GM23338 (cell line): ENCODE data around the gene MAMLD1. TPM values are rescaled to one million over a fixed set of nuclear protein-coding genes. Genes with fewer than 3 reads are reported as not detected.

ENCODE experiments used
- ATAC-seq: fragments of 200-7000 bp; cut with Tn5 transposase; 3 replicates; pipeline ENCODE4 v1.9.1; 2020
- DNase-seq: peaks from one replicate; pipeline ENCODE4 v3.0.0-alpha.2; 2015; ENCODE audit warnings: low spot score
- H2AFZ ChIP-seq: fragments of 200-600 bp; sonication (generic); 2 replicates; pipeline ENCODE4 v1.8.0; 2016; ENCODE audit warnings: antibody characterized with exemption, mild to moderate bottlenecking, moderate library complexity
- H3F3A ChIP-seq: fragments of 200-600 bp; sonication (generic); replicated peaks from 2 replicates; pipeline ENCODE4 v1.8.0; 2017; ENCODE audit warnings: antibody characterized with exemption, mixed run types, low read depth
- H3K27ac ChIP-seq: fragments of 200-600 bp; sonication (generic); 2 replicates; pipeline ENCODE4 v1.6.1; 2016; ENCODE audit warnings: low read depth
- H3K27me3 ChIP-seq: fragments of 200-600 bp; sonication (generic); 2 replicates; pipeline ENCODE4 v1.8.0; 2016; ENCODE audit warnings: mild to moderate bottlenecking, mixed run types, moderate library complexity; ENCODE audit not compliant: insufficient read depth
- H3K36me3 ChIP-seq: fragments of 200-600 bp; sonication (generic); 2 replicates; pipeline ENCODE4 v1.8.0; 2016; ENCODE audit warnings: mild to moderate bottlenecking; ENCODE audit not compliant: insufficient read depth
- H3K4me1 ChIP-seq: fragments of 200-600 bp; sonication (generic); 2 replicates; pipeline ENCODE4 v1.8.0; 2016; ENCODE audit warnings: mild to moderate bottlenecking, moderate library complexity; ENCODE audit not compliant: insufficient read depth
- H3K4me2 ChIP-seq: fragments of 200-600 bp; sonication (generic); 2 replicates; pipeline ENCODE4 v1.7.1; 2017; ENCODE audit warnings: mixed run types
- H3K4me3 ChIP-seq: fragments of 200-600 bp; sonication (generic); 2 replicates; pipeline ENCODE4 v1.6.1; 2016; ENCODE audit warnings: mixed run types
- H3K79me2 ChIP-seq: fragments of 200-600 bp; sonication (generic); replicated peaks from 2 replicates; pipeline ENCODE4 v1.8.0; 2017; ENCODE audit warnings: mild to moderate bottlenecking; ENCODE audit not compliant: insufficient read depth
- H3K9me2 ChIP-seq: fragments of 200-600 bp; sonication (generic); 2 replicates; pipeline ENCODE4 v1.8.0; 2017; ENCODE audit not compliant: insufficient read depth
- H4K20me1 ChIP-seq: fragments of 200-600 bp; sonication (generic); replicated peaks from 2 replicates; pipeline ENCODE4 v1.8.0; 2017; ENCODE audit warnings: mild to moderate bottlenecking; ENCODE audit not compliant: insufficient read depth
- H3K27ac Mint-ChIP-seq: 2 replicates; pipeline ENCODE4 v1.8.0; 2020; ENCODE audit warnings: inconsistent platforms, mild to moderate bottlenecking, moderate library complexity, mixed read lengths
- H3K27me3 Mint-ChIP-seq: 3 replicates; pipeline ENCODE4 v1.8.0; 2022; ENCODE audit warnings: low read depth, mild to moderate bottlenecking, moderate library complexity, mixed read lengths, inconsistent platforms; ENCODE audit not compliant: insufficient read depth, poor library complexity
- H3K36me3 Mint-ChIP-seq: 3 replicates; pipeline ENCODE4 v1.8.0; 2021; ENCODE audit warnings: low read depth, mild to moderate bottlenecking, inconsistent platforms, moderate library complexity, mixed read lengths
- H3K4me1 Mint-ChIP-seq: 3 replicates; pipeline ENCODE4 v1.8.0; 2020; ENCODE audit warnings: mild to moderate bottlenecking, inconsistent platforms, mixed read lengths
- H3K4me3 Mint-ChIP-seq: 3 replicates; pipeline ENCODE4 v1.8.0; 2021; ENCODE audit warnings: moderate library complexity, mild to moderate bottlenecking, inconsistent platforms, mixed read lengths
- H3K9me3 Mint-ChIP-seq: 3 replicates; pipeline ENCODE4 v1.8.0; 2020; ENCODE audit warnings: moderate library complexity, mild to moderate bottlenecking, inconsistent platforms, mixed read lengths
- CREB1 ChIP-seq: fragments of 250-450 bp; sonication (Bioruptor Pico); IDR thresholded peaks from 2 replicates; pipeline ENCODE4 v1.5.0; 2020; ENCODE audit warnings: low read depth, mild to moderate bottlenecking, moderate library complexity
- EZH2 ChIP-seq: fragments of 200-600 bp; sonication (generic); IDR thresholded peaks from one replicate; pipeline ENCODE4 v1.8.0; 2017; ENCODE audit warnings: antibody characterized with exemption, mild to moderate bottlenecking, low read depth; ENCODE audit not compliant: unreplicated experiment
- EZH2phosphoT487 ChIP-seq: fragments of 200-600 bp; sonication (generic); IDR thresholded peaks from one replicate; pipeline ENCODE4 v1.8.1; 2018; ENCODE audit warnings: antibody characterized with exemption; ENCODE audit not compliant: unreplicated experiment
- JUNB ChIP-seq: IDR thresholded peaks from one replicate; pipeline ENCODE4 v1.6.1; 2016; ENCODE audit warnings: antibody characterized with exemption; ENCODE audit not compliant: unreplicated experiment
- NANOG ChIP-seq: IDR thresholded peaks from 2 replicates; pipeline ENCODE4 v1.6.1; 2016; ENCODE audit warnings: antibody characterized with exemption, borderline replicate concordance
- POLR2AphosphoS5 ChIP-seq: IDR thresholded peaks from 2 replicates; pipeline ENCODE4 v1.6.1; 2016; ENCODE audit warnings: antibody characterized with exemption, low read depth
- STAT1 ChIP-seq: IDR thresholded peaks from one replicate; pipeline ENCODE4 v1.6.1; 2016; ENCODE audit warnings: antibody characterized with exemption; ENCODE audit not compliant: unreplicated experiment
- ZNF114 ChIP-seq: fragments of 250-450 bp; sonication (Bioruptor Pico); IDR thresholded peaks from 2 replicates; pipeline ENCODE4 v1.5.0; 2020; ENCODE audit warnings: mild to moderate bottlenecking, moderate library complexity
- ZNF331 ChIP-seq: fragments of 250-450 bp; sonication (Bioruptor Pico); IDR thresholded peaks from 2 replicates; pipeline ENCODE4 v1.5.0; 2020; ENCODE audit warnings: low read depth, mild to moderate bottlenecking, moderate library complexity
- polyA plus RNA-seq: library from polyadenylated mRNA; unstranded; fragments of >200 nt; fragmentation: Nextera tagmentation; extraction: Ambion mirVana; gene quantifications from 2 replicates; pipeline ENCODE4 v1.2.1, GENCODE V29; 2016
- total RNA-seq: library from RNA; depleted of rRNA; stranded (reverse); fragments of >200 nt; shearing (Covaris generic); gene quantifications from 2 replicates; pipeline ENCODE4 v1.2.3, GENCODE V29; 2014
- TF ChIP-seq, protein P1 (sequence below), 2 experiments: fragments of 200-600 bp in 1 of 2; sonication (generic) in 1 of 2; conservative IDR thresholded peaks; 2 replicates each; pipeline versions ENCODE4 v1.5.1 to v1.6.1; 2016 to 2017; ENCODE audit warnings: antibody characterized with exemption in 2 of 2, low read depth in 2 of 2, mild to moderate bottlenecking in 2 of 2, moderate library complexity in 1 of 2
- TF ChIP-seq, protein P2 (sequence below): IDR thresholded peaks from one replicate; pipeline ENCODE4 v1.6.1; 2018; ENCODE audit warnings: antibody characterized with exemption; ENCODE audit not compliant: unreplicated experiment
- TF ChIP-seq, protein P3 (sequence below): IDR thresholded peaks from 2 replicates; pipeline ENCODE4 v1.6.1; 2016; ENCODE audit warnings: antibody characterized with exemption

Gene MAMLD1
- total and polyA plus RNA-seq, 2 experiments from 2014 or later: 0.13 to 0.21 TPM

- TF ChIP-seq CREB1 (CRISPR knock-in tag) (no peak), ZNF114 (no peak), POLR2AphosphoS5 (no peak)
These were observed 29.0 kb upstream of the MAMLD1 start (continued) for GRCh38 chrX:150334100-150334499.

DNA sequence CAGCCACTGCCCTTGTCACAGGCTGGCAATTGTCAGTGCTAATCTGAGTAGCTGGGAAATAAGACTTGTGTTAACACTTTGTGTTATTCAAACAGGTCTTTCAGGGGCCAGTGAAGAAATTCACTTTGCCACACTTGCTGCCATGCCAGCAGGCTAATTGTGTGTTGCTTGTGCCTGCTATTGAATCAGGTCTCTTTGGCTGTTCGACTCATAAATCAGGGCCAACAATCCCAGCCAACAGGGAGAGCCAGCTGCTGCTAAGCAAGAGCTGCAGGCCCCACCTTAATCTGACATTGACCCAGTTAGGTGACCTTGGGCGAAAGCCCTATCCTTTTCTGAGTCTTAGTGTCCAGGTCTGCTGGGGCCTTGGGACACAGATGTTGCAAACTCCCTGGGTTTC, 28.1 kb upstream of the MAMLD1 start:
- DNase-seq: no peak
- H3K36me3 Mint-ChIP-seq: no peaks in the 10 kb centered on the region
- no peaks in the 10 kb centered on the region for H3K9me3 Mint-ChIP-seq
- H3K27me3 Mint-ChIP-seq: peaks cover 2% of the 10 kb centered on the region
- no peaks in the 10 kb centered on the region; the same call in 2 of the 3 replicates for H3K4me1 Mint-ChIP-seq
- ATAC-seq: no peak
- no peaks in the 10 kb centered on the region for H4K20me1 ChIP-seq
- H2AFZ ChIP-seq: no peak overlapping the region
- H3K36me3 ChIP-seq: no peaks in the 10 kb centered on the region
- H3K4me3 ChIP-seq: no peak overlapping the region
- no peak overlapping the region for H3K4me3 Mint-ChIP-seq
- no peaks in the 10 kb centered on the region for H3K4me1 ChIP-seq
- H3K27ac Mint-ChIP-seq: no peak overlapping the region
- no peak overlapping the region for H3K4me2 ChIP-seq
- TF ChIP-seq CREB1 (CRISPR knock-in tag) (no peak), POLR2AphosphoS5 (no peak), ZNF114 (no peak), STAT1 (no peak), EZH2phosphoT487 (no peak), JUNB (no peak), EZH2 (no peak), ZNF331 (CRISPR knock-in tag) (no peak), NANOG (no peak)
- TF ChIP-seq, protein P1, sequence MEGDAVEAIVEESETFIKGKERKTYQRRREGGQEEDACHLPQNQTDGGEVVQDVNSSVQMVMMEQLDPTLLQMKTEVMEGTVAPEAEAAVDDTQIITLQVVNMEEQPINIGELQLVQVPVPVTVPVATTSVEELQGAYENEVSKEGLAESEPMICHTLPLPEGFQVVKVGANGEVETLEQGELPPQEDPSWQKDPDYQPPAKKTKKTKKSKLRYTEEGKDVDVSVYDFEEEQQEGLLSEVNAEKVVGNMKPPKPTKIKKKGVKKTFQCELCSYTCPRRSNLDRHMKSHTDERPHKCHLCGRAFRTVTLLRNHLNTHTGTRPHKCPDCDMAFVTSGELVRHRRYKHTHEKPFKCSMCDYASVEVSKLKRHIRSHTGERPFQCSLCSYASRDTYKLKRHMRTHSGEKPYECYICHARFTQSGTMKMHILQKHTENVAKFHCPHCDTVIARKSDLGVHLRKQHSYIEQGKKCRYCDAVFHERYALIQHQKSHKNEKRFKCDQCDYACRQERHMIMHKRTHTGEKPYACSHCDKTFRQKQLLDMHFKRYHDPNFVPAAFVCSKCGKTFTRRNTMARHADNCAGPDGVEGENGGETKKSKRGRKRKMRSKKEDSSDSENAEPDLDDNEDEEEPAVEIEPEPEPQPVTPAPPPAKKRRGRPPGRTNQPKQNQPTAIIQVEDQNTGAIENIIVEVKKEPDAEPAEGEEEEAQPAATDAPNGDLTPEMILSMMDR (conservative IDR thresholded peaks at IDR 0.05; ENCODE audit: low read depth in 2 of 2): no peak
- TF ChIP-seq, protein P2, sequence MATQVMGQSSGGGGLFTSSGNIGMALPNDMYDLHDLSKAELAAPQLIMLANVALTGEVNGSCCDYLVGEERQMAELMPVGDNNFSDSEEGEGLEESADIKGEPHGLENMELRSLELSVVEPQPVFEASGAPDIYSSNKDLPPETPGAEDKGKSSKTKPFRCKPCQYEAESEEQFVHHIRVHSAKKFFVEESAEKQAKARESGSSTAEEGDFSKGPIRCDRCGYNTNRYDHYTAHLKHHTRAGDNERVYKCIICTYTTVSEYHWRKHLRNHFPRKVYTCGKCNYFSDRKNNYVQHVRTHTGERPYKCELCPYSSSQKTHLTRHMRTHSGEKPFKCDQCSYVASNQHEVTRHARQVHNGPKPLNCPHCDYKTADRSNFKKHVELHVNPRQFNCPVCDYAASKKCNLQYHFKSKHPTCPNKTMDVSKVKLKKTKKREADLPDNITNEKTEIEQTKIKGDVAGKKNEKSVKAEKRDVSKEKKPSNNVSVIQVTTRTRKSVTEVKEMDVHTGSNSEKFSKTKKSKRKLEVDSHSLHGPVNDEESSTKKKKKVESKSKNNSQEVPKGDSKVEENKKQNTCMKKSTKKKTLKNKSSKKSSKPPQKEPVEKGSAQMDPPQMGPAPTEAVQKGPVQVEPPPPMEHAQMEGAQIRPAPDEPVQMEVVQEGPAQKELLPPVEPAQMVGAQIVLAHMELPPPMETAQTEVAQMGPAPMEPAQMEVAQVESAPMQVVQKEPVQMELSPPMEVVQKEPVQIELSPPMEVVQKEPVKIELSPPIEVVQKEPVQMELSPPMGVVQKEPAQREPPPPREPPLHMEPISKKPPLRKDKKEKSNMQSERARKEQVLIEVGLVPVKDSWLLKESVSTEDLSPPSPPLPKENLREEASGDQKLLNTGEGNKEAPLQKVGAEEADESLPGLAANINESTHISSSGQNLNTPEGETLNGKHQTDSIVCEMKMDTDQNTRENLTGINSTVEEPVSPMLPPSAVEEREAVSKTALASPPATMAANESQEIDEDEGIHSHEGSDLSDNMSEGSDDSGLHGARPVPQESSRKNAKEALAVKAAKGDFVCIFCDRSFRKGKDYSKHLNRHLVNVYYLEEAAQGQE: no peak
- TF ChIP-seq, protein P3, sequence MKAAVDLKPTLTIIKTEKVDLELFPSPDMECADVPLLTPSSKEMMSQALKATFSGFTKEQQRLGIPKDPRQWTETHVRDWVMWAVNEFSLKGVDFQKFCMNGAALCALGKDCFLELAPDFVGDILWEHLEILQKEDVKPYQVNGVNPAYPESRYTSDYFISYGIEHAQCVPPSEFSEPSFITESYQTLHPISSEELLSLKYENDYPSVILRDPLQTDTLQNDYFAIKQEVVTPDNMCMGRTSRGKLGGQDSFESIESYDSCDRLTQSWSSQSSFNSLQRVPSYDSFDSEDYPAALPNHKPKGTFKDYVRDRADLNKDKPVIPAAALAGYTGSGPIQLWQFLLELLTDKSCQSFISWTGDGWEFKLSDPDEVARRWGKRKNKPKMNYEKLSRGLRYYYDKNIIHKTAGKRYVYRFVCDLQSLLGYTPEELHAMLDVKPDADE: no peak
- H3K27me3 ChIP-seq: no peaks in the 10 kb centered on the region
- H3K9me2 ChIP-seq: no peaks in the 10 kb centered on the region
- H3F3A ChIP-seq: no peaks in the 10 kb centered on the region
- no peak overlapping the region for H3K27ac ChIP-seq
- no peaks in the 10 kb centered on the region for H3K79me2 ChIP-seq
